H9 (cell line): ENCODE data around the gene INHBB. TPM values are rescaled to one million over a fixed set of nuclear protein-coding genes. Genes with fewer than 3 reads are reported as not detected.

Source experiments
- DNase-seq: peaks from one replicate; pipeline ENCODE4 v3.0.0-alpha.2; 2017
- H2AFZ ChIP-seq: one replicate; pipeline ENCODE4 v1.6.1; 2013; ENCODE audit warnings: mild to moderate bottlenecking, low read length, control low read depth, moderate library complexity
- H2AK5ac ChIP-seq: 2 replicates; pipeline ENCODE4 v1.6.1; 2013; ENCODE audit warnings: low read length, control low read depth, mixed read lengths; ENCODE audit not compliant: insufficient read length
- H2BK120ac ChIP-seq: one replicate; pipeline ENCODE4 v1.6.1; 2013; ENCODE audit warnings: low read depth, mild to moderate bottlenecking, low read length, control low read depth, inconsistent platforms; ENCODE audit not compliant: poor library complexity, severe bottlenecking
- H2BK12ac ChIP-seq: 2 replicates; pipeline ENCODE4 v1.6.1; 2013; ENCODE audit warnings: low read length, control low read depth, mixed read lengths, low read depth; ENCODE audit not compliant: insufficient read length
- H2BK15ac ChIP-seq: 2 replicates; pipeline ENCODE4 v1.6.1; 2013; ENCODE audit warnings: low read depth, low read length, control low read depth
- H2BK20ac ChIP-seq: one replicate; pipeline ENCODE4 v1.6.1; 2013; ENCODE audit warnings: low read depth, mild to moderate bottlenecking, low read length, control low read depth, inconsistent platforms; ENCODE audit not compliant: poor library complexity, severe bottlenecking
- H2BK5ac ChIP-seq: 2 replicates; pipeline ENCODE4 v1.6.1; 2013; ENCODE audit warnings: low read length, control low read depth, mixed read lengths; ENCODE audit not compliant: insufficient read length
- H3K14ac ChIP-seq: 2 replicates; pipeline ENCODE4 v1.6.1; 2013; ENCODE audit warnings: low read length, control low read depth; ENCODE audit not compliant: insufficient read depth
- H3K18ac ChIP-seq: 2 replicates; pipeline ENCODE4 v1.6.1; 2013; ENCODE audit warnings: low read depth, mild to moderate bottlenecking, mixed read lengths, low read length, control low read depth; ENCODE audit not compliant: insufficient read length
- H3K23ac ChIP-seq: 2 replicates; pipeline ENCODE4 v1.6.1; 2013; ENCODE audit warnings: low read length, control low read depth, mixed read lengths, low read depth; ENCODE audit not compliant: insufficient read length
- H3K23me2 ChIP-seq: 2 replicates; pipeline ENCODE4 v1.6.1; 2013; ENCODE audit warnings: low read depth, mild to moderate bottlenecking, mixed read lengths, low read length, control low read depth; ENCODE audit not compliant: insufficient read length, poor library complexity, severe bottlenecking
- H3K27ac ChIP-seq: 2 replicates; pipeline ENCODE4 v1.5.1; 2013; ENCODE audit warnings: low read length, control low read depth, mixed read lengths, low read depth; ENCODE audit not compliant: insufficient read length
- H3K27me3 ChIP-seq: 2 replicates; pipeline ENCODE4 v1.6.1; 2013; ENCODE audit warnings: low read length, control low read depth, inconsistent platforms; ENCODE audit not compliant: insufficient read depth
- H3K4ac ChIP-seq: 2 replicates; pipeline ENCODE4 v1.6.1; 2013; ENCODE audit warnings: low read depth, mild to moderate bottlenecking, control low read depth, inconsistent platforms, low read length, moderate library complexity
- H3K4me1 ChIP-seq: 2 replicates; pipeline ENCODE4 v1.6.1; 2013; ENCODE audit warnings: low read length, control low read depth, inconsistent platforms; ENCODE audit not compliant: insufficient read depth
- H3K4me2 ChIP-seq: 2 replicates; pipeline ENCODE4 v1.6.1; 2013; ENCODE audit warnings: low read length, control low read depth, mixed read lengths; ENCODE audit not compliant: insufficient read length, insufficient read depth
- H3K56ac ChIP-seq: 2 replicates; pipeline ENCODE4 v1.6.1; 2013; ENCODE audit warnings: low read depth, mild to moderate bottlenecking, mixed read lengths, low read length, control low read depth; ENCODE audit not compliant: insufficient read length
- H3K79me1 ChIP-seq: 2 replicates; pipeline ENCODE4 v1.6.1; 2013; ENCODE audit warnings: low read depth, mild to moderate bottlenecking, moderate library complexity, low read length, control low read depth, inconsistent platforms; ENCODE audit not compliant: insufficient read depth, poor library complexity, severe bottlenecking
- H3K79me2 ChIP-seq: 2 replicates; pipeline ENCODE4 v1.6.1; 2013; ENCODE audit warnings: low read length, control low read depth, inconsistent platforms; ENCODE audit not compliant: insufficient read depth
- H3K9ac ChIP-seq: 2 replicates; pipeline ENCODE4 v1.6.1; 2013; ENCODE audit warnings: low read length, control low read depth, mixed read lengths; ENCODE audit not compliant: insufficient read length; ENCODE audit errors: extremely low read depth
- H3K9me3 ChIP-seq: one replicate; pipeline ENCODE4 v1.6.1; 2013; ENCODE audit warnings: low read depth, low read length, inconsistent platforms; ENCODE audit not compliant: control insufficient read depth
- H3T11ph ChIP-seq: one replicate; pipeline ENCODE4 v1.6.1; 2013; ENCODE audit warnings: mild to moderate bottlenecking, low read length, control low read depth, inconsistent platforms
- H4K20me1 ChIP-seq: one replicate; pipeline ENCODE4 v1.6.1; 2013; ENCODE audit not compliant: control insufficient read depth, insufficient read length, insufficient read depth
- H4K5ac ChIP-seq: 2 replicates; pipeline ENCODE4 v1.6.1; 2013; ENCODE audit warnings: low read depth, mild to moderate bottlenecking, mixed read lengths, low read length, control low read depth; ENCODE audit not compliant: insufficient read length
- H4K8ac ChIP-seq: replicated peaks from 2 replicates; pipeline ENCODE4 v1.6.1; 2013; ENCODE audit warnings: low read length, control low read depth, mixed read lengths, low read depth; ENCODE audit not compliant: insufficient read length
- H4K91ac ChIP-seq: 2 replicates; pipeline ENCODE4 v1.6.1; 2013; ENCODE audit warnings: low read depth, mild to moderate bottlenecking, moderate library complexity, mixed read lengths, low read length, control low read depth; ENCODE audit not compliant: insufficient read length
- H3K27ac Mint-ChIP-seq, 3 experiments: 2 replicates in 2 of 3; 3 replicates in 1 of 3; pipeline ENCODE4 v1.8.0; 2020 to 2021; ENCODE audit warnings: mixed read lengths in 3 of 3, mild to moderate bottlenecking in 1 of 3, moderate library complexity in 1 of 3
- H3K27me3 Mint-ChIP-seq: 2 replicates; pipeline ENCODE4 v1.8.0; 2021; ENCODE audit warnings: low read depth, mild to moderate bottlenecking, moderate library complexity, mixed read lengths
- H3K36me3 Mint-ChIP-seq, 3 experiments: 2 replicates in 2 of 3; 3 replicates in 1 of 3; pipeline ENCODE4 v1.8.0; 2020 to 2021; ENCODE audit warnings: low read depth in 3 of 3, mixed read lengths in 3 of 3; ENCODE audit not compliant: insufficient read depth in 1 of 3
- H3K4me1 Mint-ChIP-seq, 2 experiments: 2 replicates each; pipeline ENCODE4 v1.8.0; 2020; ENCODE audit warnings: mixed read lengths in 2 of 2
- H3K4me3 Mint-ChIP-seq, 2 experiments: 2 replicates in 1 of 2; 3 replicates in 1 of 2; pipeline ENCODE4 v1.8.0; 2020 to 2021; ENCODE audit warnings: mild to moderate bottlenecking in 2 of 2, mixed read lengths in 2 of 2, moderate library complexity in 1 of 2
- H3K9me3 Mint-ChIP-seq, 2 experiments: 2 replicates in 1 of 2; 3 replicates in 1 of 2; pipeline ENCODE4 v1.8.0; 2020; ENCODE audit warnings: mild to moderate bottlenecking in 2 of 2, mixed read lengths in 2 of 2, moderate library complexity in 1 of 2
- WGBS: extraction: QIAGEN DNeasy Blood & Tissue Kit; methylation state at CpG from one replicate; pipeline ENCODE4 v1.1.7; 2013; ENCODE audit warnings: missing lambda C conversion rate, low lambda C conversion rate, mixed read lengths; ENCODE audit not compliant: insufficient read length; ENCODE audit errors: extremely low coverage; 5-methylcytosine and 5-hydroxymethylcytosine counted together
- total RNA-seq: library from RNA; stranded (reverse); gene quantifications from 2 replicates; pipeline ENCODE4 v1.2.1, GENCODE V29; 2021
- TF ChIP-seq, protein P1 (sequence below): fragments of 200-600 bp; sonication (generic); conservative IDR thresholded peaks from 3 replicates; pipeline ENCODE4 v1.8.0; 2021; ENCODE audit warnings: antibody characterized with exemption, mild to moderate bottlenecking

INHBB gene
- total RNA-seq, 1 experiment from 2014 or later: 0.13 TPM

DNA sequence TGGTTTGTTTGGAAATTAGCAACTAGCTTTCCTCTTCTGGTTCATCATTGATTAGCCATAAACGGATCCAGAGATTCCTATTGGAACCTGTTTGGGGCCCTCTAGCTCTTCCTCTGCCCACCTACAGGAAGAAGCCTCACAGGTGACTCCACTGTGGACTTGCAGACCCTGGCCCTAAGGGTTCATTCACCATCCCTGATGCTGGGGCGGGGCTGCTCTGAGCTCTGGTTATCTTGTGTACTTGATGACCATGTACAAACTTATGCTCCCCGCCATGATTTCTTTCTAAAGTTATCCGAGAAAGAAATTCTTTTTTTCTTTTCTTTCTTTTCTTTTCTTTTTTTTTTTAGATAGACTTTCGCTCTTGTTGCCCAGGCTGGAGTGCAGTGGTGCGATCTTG, 33.9 kb upstream of the INHBB start:
- Histone ChIP-seq H3K14ac (no peak overlapping the region), H2AFZ (no peak overlapping the region), H3K4me2 (no peak overlapping the region), H4K5ac (no peak overlapping the region), H4K8ac (no peak overlapping the region), H3K4ac (no peak overlapping the region), H3K4me1 (no peaks in the 10 kb centered on the region), H3K56ac (no peak overlapping the region), H3K18ac (no peak overlapping the region), H2AK5ac (no peak overlapping the region), H2BK15ac (no peak overlapping the region), H3K27ac (no peak overlapping the region), H3K79me2 (no peaks in the 10 kb centered on the region), H3K9me3 (no peaks in the 10 kb centered on the region), H2BK5ac (no peak overlapping the region), H2BK20ac (no peak overlapping the region), H3T11ph (no peak overlapping the region), H3K23ac (no peak overlapping the region), H3K23me2 (peaks cover 4% of the 10 kb centered on the region), H3K9ac (no peak overlapping the region), H2BK12ac (no peak overlapping the region), H3K79me1 (no peaks in the 10 kb centered on the region), H3K27me3 (peaks cover 6% of the 10 kb centered on the region; the same call in 1 of the 2 replicates), H4K20me1 (peaks cover 2% of the 10 kb centered on the region), H2BK120ac (no peak overlapping the region), H4K91ac (no peak overlapping the region)
- peaks cover 22 to 46% of the 10 kb centered on the region in 2 experiments for H3K4me1 Mint-ChIP-seq
- TF ChIP-seq, protein P1, sequence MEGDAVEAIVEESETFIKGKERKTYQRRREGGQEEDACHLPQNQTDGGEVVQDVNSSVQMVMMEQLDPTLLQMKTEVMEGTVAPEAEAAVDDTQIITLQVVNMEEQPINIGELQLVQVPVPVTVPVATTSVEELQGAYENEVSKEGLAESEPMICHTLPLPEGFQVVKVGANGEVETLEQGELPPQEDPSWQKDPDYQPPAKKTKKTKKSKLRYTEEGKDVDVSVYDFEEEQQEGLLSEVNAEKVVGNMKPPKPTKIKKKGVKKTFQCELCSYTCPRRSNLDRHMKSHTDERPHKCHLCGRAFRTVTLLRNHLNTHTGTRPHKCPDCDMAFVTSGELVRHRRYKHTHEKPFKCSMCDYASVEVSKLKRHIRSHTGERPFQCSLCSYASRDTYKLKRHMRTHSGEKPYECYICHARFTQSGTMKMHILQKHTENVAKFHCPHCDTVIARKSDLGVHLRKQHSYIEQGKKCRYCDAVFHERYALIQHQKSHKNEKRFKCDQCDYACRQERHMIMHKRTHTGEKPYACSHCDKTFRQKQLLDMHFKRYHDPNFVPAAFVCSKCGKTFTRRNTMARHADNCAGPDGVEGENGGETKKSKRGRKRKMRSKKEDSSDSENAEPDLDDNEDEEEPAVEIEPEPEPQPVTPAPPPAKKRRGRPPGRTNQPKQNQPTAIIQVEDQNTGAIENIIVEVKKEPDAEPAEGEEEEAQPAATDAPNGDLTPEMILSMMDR: no peak
- H3K9me3 Mint-ChIP-seq: no peaks in the 10 kb centered on the region; a peak in 2 of 5 replicates
- H3K27me3 Mint-ChIP-seq: peaks cover 87% of the 10 kb centered on the region
- no peak for DNase-seq
- no CpG with 5 or more reads among the region's 6 CpGs for WGBS
- no peak overlapping the region for H3K27ac Mint-ChIP-seq
- no peaks in the 10 kb centered on the region; a peak in 1 of 7 replicates for H3K36me3 Mint-ChIP-seq
- H3K4me3 Mint-ChIP-seq: no peak overlapping the region
